Hepatic stellate cell (primary cell): ENCODE results near the gene CEP104.

Experiments
- DNase-seq: peaks from one replicate; pipeline ENCODE4 v3.0.0; 2011; ENCODE audit warnings: low spot score

The CEP104 gene

GRCh38 chr1:3762151-3762872 lies 94.7 kb downstream of the CEP104 start:
- DNase-seq = no peak
